ENCODE measurements around the gene IL6.
"Not testable (repeated sequence)": the region's sequence is repeated elsewhere in the genome, so short reads cannot be mapped to it uniquely, and the experiment has no call there.

The IL6 gene

DNA sequence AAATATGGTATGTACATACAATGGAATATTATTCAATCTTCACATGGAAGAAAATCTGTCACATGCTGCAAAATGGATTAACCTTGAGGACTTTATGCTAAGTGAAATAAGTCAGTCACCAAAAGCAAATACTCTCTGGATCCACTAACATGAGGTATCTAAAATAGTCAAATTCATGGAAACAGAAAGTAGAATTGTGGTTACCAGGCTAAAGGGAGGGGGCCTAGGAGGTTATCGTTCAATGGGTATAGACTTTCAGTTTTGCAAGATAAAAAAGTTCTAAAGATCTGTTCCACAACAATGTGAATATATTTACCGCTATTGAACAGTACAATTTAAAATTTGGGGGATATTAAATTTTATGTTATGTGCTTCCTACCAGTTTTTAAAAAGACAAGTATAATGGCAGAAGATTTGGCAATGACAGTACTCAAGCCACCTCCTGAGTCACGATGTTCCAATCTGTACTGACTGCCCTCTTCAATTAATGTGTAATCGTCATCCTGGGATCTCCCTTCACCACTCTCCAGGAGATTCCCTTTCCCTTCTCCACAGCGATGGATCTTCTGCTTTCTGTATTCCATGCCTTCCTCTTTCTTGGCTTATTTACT lies 32.3 kb upstream of the IL6 start:
- H3K27ac ChIP-seq (ENCODE audit: low read depth, low read length, severe bottlenecking): no peak overlapping the region
- no peaks in the 10 kb centered on the region for H3K9me3 ChIP-seq (ENCODE audit: control insufficient read depth, low read length)
- H3K4me3 ChIP-seq (ENCODE audit: extremely low read depth, insufficient read depth, low read length, poor library complexity, severe bottlenecking): no peak overlapping the region
- WGBS, 2 experiments (ENCODE audit: insufficient coverage in 2 of 2): 90 to 92% methylated on average over 3 of the region's 5 CpGs
- H3K4me1 ChIP-seq (ENCODE audit: control insufficient read depth, insufficient read depth, low read length, poor library complexity, severe bottlenecking): peaks cover 13% of the 10 kb centered on the region
- H3K36me3 ChIP-seq (ENCODE audit: control insufficient read depth, insufficient read depth, low read length): no peaks in the 10 kb centered on the region

DNA sequence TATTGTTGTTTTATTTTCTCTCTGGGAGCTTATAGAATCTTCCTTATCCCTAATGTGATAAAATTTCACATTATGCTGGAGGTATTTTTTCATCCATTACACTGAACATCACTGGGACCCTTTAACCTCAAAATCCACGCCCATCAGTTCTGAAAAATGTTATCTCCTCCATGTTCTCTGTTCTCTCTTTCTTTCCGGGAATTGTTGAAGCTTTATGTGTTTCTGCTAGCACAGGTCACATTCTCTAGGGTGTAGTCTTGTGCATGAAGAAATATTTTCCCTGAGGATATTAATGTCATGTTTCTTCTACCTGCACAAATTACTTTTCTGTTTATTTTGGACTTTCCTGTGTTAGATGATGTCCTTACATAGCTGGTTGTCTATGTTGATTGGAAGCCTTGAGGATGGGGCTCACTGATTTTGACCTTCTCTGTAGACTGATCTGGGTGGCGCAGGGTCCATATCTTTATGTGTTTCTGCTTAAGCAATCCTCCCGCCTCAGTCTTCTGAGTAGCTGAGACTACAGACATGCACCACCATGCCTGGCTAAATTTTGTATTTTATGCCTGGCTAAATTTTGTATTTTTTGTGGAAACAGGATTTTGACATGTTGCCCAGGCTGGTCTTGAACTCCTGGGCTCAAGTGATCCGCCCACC lies 31.4 kb upstream of the IL6 start:
- WGBS, 2 experiments (ENCODE audit: insufficient coverage in 2 of 2): 94 to 97% methylated on average over 2 to 3 of the region's 5 CpGs
- no peaks in the 10 kb centered on the region for H3K9me3 ChIP-seq (ENCODE audit: control insufficient read depth, low read length)

DNA sequence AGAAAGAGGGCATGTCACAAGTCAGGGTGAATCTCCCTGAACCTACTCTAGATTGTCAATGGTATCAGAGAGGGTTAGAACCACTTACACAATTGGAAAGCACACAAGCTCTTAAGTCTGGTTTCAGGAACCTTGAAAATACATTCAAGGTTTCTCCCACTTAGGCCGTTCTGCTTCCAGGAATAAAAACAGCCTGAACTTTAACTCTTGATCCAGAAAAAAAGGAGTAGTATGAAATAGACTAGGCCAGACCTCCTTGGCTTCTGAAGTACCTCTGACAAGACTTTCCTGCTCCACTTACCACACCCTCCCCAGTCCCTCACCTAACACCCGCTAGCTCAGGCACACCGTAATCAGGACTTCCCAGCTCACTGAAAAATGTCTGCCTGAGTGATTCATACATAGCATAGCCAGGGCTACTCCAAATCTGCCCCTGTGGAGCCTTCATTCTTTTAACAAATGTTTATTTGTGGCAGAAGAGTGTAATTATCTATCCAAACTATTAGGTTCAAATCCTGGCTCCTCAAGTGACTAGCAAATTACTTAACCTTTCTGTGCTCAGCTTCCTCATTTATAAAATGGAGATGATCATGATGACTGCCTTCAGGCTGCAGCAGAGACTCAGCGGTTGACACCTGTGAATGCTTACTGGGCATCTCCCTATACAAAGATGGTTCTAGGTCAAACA lies 30.3 kb upstream of the IL6 start:
- H3K36me3 ChIP-seq (ENCODE audit: control insufficient read depth, insufficient read depth, low read length): no peaks in the 10 kb centered on the region
- no peaks in the 10 kb centered on the region for H3K9me3 ChIP-seq (ENCODE audit: control insufficient read depth, low read length)
- H3K4me3 ChIP-seq (ENCODE audit: extremely low read depth, insufficient read depth, low read length, poor library complexity, severe bottlenecking): no peak overlapping the region
- H3K27ac ChIP-seq (ENCODE audit: low read depth, low read length, severe bottlenecking): peak overlapping the region; percentile 47
- H3K4me1 ChIP-seq (ENCODE audit: control insufficient read depth, insufficient read depth, low read length, poor library complexity, severe bottlenecking): peaks cover 13% of the 10 kb centered on the region
- WGBS, 2 experiments (ENCODE audit: insufficient coverage in 2 of 2): 90 to 92% methylated on average over 2 of the region's 4 CpGs

More for the DNA sequence above, 31.4 kb upstream of the IL6 start:
- Histone ChIP-seq H3K36me3 (ENCODE audit: control insufficient read depth, insufficient read depth, low read length) (no peaks in the 10 kb centered on the region), H3K4me3 (ENCODE audit: extremely low read depth, insufficient read depth, low read length, poor library complexity, severe bottlenecking) (no peak overlapping the region), H3K4me1 (ENCODE audit: control insufficient read depth, insufficient read depth, low read length, poor library complexity, severe bottlenecking) (peaks cover 13% of the 10 kb centered on the region), H3K27ac (ENCODE audit: low read depth, low read length, severe bottlenecking) (no peak overlapping the region)

- Histone ChIP-seq H3K9me3 (ENCODE audit: control insufficient read depth, low read length) (no peaks in the 10 kb centered on the region), H3K36me3 (ENCODE audit: control insufficient read depth, insufficient read depth, low read length) (no peaks in the 10 kb centered on the region), H3K27ac (ENCODE audit: low read depth, low read length, severe bottlenecking) (no peak overlapping the region), H3K4me1 (ENCODE audit: control insufficient read depth, insufficient read depth, low read length, poor library complexity, severe bottlenecking) (peaks cover 13% of the 10 kb centered on the region), H3K4me3 (ENCODE audit: extremely low read depth, insufficient read depth, low read length, poor library complexity, severe bottlenecking) (no peak overlapping the region)
- WGBS, 2 experiments (ENCODE audit: insufficient coverage in 2 of 2): 92% methylated on average over 1 of the region's 2 CpGs; no CpG with 5 or more reads in 1 of the 2 experiments
Observed at GRCh38 chr7:22697322-22697859, 29.6 kb upstream of the IL6 start.

- no peak overlapping the region for H3K4me3 ChIP-seq (ENCODE audit: extremely low read depth, insufficient read depth, low read length, poor library complexity, severe bottlenecking)
- 88 to 92% methylated on average over 1 of the region's 2 CpGs for WGBS, 2 experiments (ENCODE audit: insufficient coverage in 2 of 2)
- peak overlapping the region; percentile 63 for H3K27ac ChIP-seq (ENCODE audit: low read depth, low read length, severe bottlenecking)
- no peaks in the 10 kb centered on the region for H3K9me3 ChIP-seq (ENCODE audit: control insufficient read depth, low read length)
- H3K4me1 ChIP-seq (ENCODE audit: control insufficient read depth, insufficient read depth, low read length, poor library complexity, severe bottlenecking): peaks cover 17% of the 10 kb centered on the region
- H3K36me3 ChIP-seq (ENCODE audit: control insufficient read depth, insufficient read depth, low read length): no peaks in the 10 kb centered on the region
Observed at GRCh38 chr7:22697876-22698606, 29.0 kb upstream of the IL6 start.

- 78 to 97% methylated on average over 3 of the region's 6 CpGs for WGBS, 2 experiments (ENCODE audit: insufficient coverage in 2 of 2)
- peaks cover 19% of the 10 kb centered on the region for H3K4me1 ChIP-seq (ENCODE audit: control insufficient read depth, insufficient read depth, low read length, poor library complexity, severe bottlenecking)
- no peaks in the 10 kb centered on the region for H3K36me3 ChIP-seq (ENCODE audit: control insufficient read depth, insufficient read depth, low read length)
- H3K9me3 ChIP-seq (ENCODE audit: control insufficient read depth, low read length): no peaks in the 10 kb centered on the region
- no peak overlapping the region for H3K27ac ChIP-seq (ENCODE audit: low read depth, low read length, severe bottlenecking)
- H3K4me3 ChIP-seq (ENCODE audit: extremely low read depth, insufficient read depth, low read length, poor library complexity, severe bottlenecking): no peak overlapping the region
Observed at GRCh38 chr7:22698767-22699166, 28.2 kb upstream of the IL6 start.

DNA sequence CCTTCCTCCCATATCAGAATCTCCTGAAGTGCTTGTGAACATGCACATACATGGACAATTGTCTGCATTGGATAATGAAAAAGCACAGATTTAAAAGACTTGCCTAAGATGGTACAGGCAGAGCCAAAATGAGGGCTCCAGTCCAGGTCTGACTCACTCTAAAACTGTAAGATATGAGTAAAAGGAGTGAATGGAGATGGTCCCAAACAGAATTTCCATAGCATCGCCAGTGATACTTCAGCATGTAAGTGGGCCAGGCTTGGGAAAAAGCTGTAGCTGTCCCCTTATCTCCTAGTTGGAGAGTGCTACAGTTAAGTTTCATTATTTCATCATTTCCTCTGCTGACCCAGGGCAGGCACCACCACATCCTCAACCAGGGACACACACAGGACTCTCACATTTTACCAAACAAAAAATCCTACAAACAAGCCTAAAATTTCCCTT lies 26.4 kb upstream of the IL6 start:
- WGBS, 2 experiments (ENCODE audit: insufficient coverage in 2 of 2): 83% methylated on average over 1 of the region's 1 CpG; no CpG with 5 or more reads in 1 of the 2 experiments
- Histone ChIP-seq H3K4me1 (ENCODE audit: control insufficient read depth, insufficient read depth, low read length, poor library complexity, severe bottlenecking) (peaks cover 19% of the 10 kb centered on the region), H3K36me3 (ENCODE audit: control insufficient read depth, insufficient read depth, low read length) (no peaks in the 10 kb centered on the region), H3K4me3 (ENCODE audit: extremely low read depth, insufficient read depth, low read length, poor library complexity, severe bottlenecking) (no peak overlapping the region), H3K9me3 (ENCODE audit: control insufficient read depth, low read length) (no peaks in the 10 kb centered on the region), H3K27ac (ENCODE audit: low read depth, low read length, severe bottlenecking) (no peak overlapping the region)

GRCh38 chr7:22702516-22702915 lies 24.5 kb upstream of the IL6 start:
- Histone ChIP-seq H3K4me1 (ENCODE audit: control insufficient read depth, insufficient read depth, low read length, poor library complexity, severe bottlenecking) (peaks cover 19% of the 10 kb centered on the region), H3K27ac (ENCODE audit: low read depth, low read length, severe bottlenecking) (peak overlapping the region; percentile 50), H3K36me3 (ENCODE audit: control insufficient read depth, insufficient read depth, low read length) (no peaks in the 10 kb centered on the region), H3K9me3 (ENCODE audit: control insufficient read depth, low read length) (no peaks in the 10 kb centered on the region), H3K4me3 (ENCODE audit: extremely low read depth, insufficient read depth, low read length, poor library complexity, severe bottlenecking) (no peak overlapping the region)
- no CpG with 5 or more reads among the region's 4 CpGs for WGBS, 2 experiments (ENCODE audit: insufficient coverage in 2 of 2)

GRCh38 chr7:22703107-22703855 lies 23.7 kb upstream of the IL6 start:
- WGBS, 2 experiments (ENCODE audit: insufficient coverage in 2 of 2): 25 to 37% methylated on average over 3 to 4 of the region's 10 CpGs
- H3K4me1 ChIP-seq (ENCODE audit: control insufficient read depth, insufficient read depth, low read length, poor library complexity, severe bottlenecking): peaks cover 13% of the 10 kb centered on the region
- not testable (repeated sequence) for H3K9me3 ChIP-seq (ENCODE audit: control insufficient read depth, low read length); H3K36me3 ChIP-seq (ENCODE audit: control insufficient read depth, insufficient read depth, low read length); H3K4me3 ChIP-seq (ENCODE audit: extremely low read depth, insufficient read depth, low read length, poor library complexity, severe bottlenecking)
- H3K27ac ChIP-seq (ENCODE audit: low read depth, low read length, severe bottlenecking): peak overlapping the region; percentile 50

All from mesodermal cell (in vitro differentiated cells).